Activated naive CD4-positive, alpha-beta T cell treated with anti-CD3 and anti-CD28 coated beads, Interleukin-2, amount 10 ng/mL, durations not matched to agents 7 days and 5 days (primary cell): Measurements from ENCODE around the gene NRG2.

Experiments used
- CTCF ChIA-PET: fragments of 350-600 bp; sonication (Branson Sonifier 250); formaldehyde crosslinking; loops from one replicate; lab custom pipeline; 2021; ENCODE audit warnings: antibody characterized with exemption; lab: Charles Lee
- DNase-seq: peaks from one replicate; pipeline ENCODE4 v3.0.0-alpha.2; 2020
- H3K27ac Mint-ChIP-seq: one replicate; pipeline ENCODE4 v1.8.0; 2021; ENCODE audit warnings: mild to moderate bottlenecking, moderate library complexity, mixed read lengths
- H3K27me3 Mint-ChIP-seq: one replicate; pipeline ENCODE4 v1.8.0; 2021; ENCODE audit warnings: mild to moderate bottlenecking, mixed read lengths
- H3K36me3 Mint-ChIP-seq: one replicate; pipeline ENCODE4 v1.8.0; 2021; ENCODE audit warnings: mixed read lengths
- H3K4me1 Mint-ChIP-seq: one replicate; pipeline ENCODE4 v1.8.0; 2021; ENCODE audit warnings: mixed read lengths
- H3K4me3 Mint-ChIP-seq: one replicate; pipeline ENCODE4 v1.8.0; 2021; ENCODE audit warnings: mild to moderate bottlenecking, moderate library complexity, mixed read lengths
- H3K9me3 Mint-ChIP-seq: one replicate; pipeline ENCODE4 v1.8.0; 2021; ENCODE audit warnings: mixed read lengths

Gene NRG2

DNA sequence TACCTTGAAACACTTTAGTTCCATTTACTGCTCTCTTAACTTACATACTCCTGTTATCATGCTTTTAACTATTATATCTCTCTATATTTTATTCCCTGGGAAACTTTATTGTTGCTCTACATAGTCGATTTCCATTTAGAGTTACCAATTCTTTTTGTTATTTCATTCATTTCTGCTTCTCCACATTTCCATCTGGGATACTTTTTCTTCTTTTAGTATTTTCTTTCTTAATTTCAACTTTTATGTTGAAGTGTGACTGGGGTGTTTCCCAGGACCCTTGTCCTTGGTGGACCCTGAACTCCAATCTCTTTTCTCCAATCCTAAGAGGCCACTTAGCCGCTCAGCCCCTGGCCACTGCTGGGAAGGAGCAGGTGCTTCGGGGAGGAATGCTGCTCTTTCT lies 211.5 kb downstream of the NRG2 start:
- Mint-ChIP-seq H3K4me1 (no peaks in the 10 kb centered on the region), H3K27me3 (peaks cover 42% of the 10 kb centered on the region), H3K27ac (no peak overlapping the region), H3K9me3 (no peaks in the 10 kb centered on the region), H3K36me3 (no peaks in the 10 kb centered on the region), H3K4me3 (no peak overlapping the region)
- no peak for DNase-seq
- CTCF ChIA-PET, result no interaction called here

DNA sequence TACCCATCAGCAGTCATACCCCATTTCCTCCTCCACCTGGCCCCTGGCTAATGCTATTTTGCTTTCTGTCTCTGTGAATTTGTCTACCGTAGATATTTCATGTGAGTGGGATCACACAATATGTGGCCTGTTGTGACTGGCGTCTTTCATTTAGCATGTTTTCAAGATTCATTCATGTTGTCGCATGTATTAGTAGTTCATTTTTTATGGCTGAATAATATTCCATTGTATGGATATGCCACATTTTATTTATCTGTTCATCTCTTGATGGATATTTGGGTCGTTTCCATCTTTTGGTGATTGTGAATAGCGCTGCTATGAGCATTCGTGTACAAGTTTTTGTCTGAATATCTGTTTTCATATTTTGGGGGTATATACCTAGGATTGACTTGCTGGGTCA lies 213.6 kb downstream of the NRG2 start:
- Mint-ChIP-seq H3K27ac (no peak overlapping the region), H3K4me1 (no peaks in the 10 kb centered on the region), H3K9me3 (no peaks in the 10 kb centered on the region), H3K36me3 (no peaks in the 10 kb centered on the region), H3K27me3 (peaks cover 46% of the 10 kb centered on the region), H3K4me3 (no peak overlapping the region)
- CTCF ChIA-PET, result no interaction called here
- no peak for DNase-seq

DNA sequence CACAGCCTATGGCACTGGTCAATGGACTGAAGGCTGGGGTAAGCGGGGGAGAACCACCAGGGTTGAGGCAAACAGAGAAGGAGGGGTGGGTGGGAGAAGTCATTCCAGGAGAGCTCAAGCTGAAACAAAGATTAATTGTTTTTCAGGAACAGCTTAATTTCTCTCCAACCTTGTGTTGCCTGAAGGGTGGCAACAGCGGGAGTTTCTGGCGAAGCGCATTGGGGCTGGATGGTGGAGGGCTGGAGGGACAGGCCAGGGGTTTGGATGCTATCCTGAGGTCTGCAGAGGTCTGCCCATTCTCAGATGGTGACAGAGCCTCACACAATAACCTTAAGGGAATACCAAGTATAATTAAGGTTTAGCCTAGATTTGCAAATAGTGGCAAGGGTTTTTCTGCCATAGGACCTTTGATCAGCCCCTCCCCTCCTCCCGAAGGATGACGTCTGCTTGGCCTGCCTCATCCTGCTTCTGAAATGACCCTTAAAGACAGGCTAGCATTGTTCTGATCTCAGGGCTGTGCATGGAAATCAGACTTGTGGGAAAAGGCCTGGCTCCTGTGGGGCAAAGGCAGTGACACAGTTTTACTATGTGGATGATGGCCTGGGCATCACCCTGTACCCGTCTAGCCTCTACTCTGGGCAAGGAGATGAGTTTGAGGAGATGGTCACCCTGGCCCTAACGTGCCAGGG lies 214.7 kb downstream of the NRG2 start:
- Mint-ChIP-seq H3K4me1 (no peaks in the 10 kb centered on the region), H3K27me3 (peaks cover 38% of the 10 kb centered on the region), H3K4me3 (no peak overlapping the region), H3K27ac (no peak overlapping the region), H3K9me3 (no peaks in the 10 kb centered on the region), H3K36me3 (no peaks in the 10 kb centered on the region)
- CTCF ChIA-PET, result no interaction called here
- DNase-seq, result no peak

DNA sequence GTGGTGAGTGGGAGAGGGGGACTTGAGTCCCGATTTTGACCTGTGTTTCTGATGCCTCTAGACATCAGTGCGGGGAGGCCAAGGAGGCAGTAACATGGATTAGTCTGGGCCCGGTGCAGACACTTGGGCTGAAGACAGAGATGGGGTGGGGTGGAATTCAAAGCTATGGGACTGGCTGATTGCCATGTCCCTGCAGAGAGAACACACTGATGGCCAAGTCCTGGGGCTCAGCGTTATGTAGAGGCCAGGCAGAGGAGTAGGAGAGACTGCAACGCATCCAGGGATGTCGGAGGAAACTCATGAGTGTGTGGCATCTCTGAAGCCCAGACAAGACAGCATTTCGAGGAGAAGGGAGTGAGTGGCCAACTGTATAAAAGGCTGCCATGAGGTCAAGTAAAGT lies 217.4 kb downstream of the NRG2 start:
- Mint-ChIP-seq H3K9me3 (no peaks in the 10 kb centered on the region), H3K4me1 (no peaks in the 10 kb centered on the region), H3K27me3 (peaks cover 21% of the 10 kb centered on the region), H3K36me3 (no peaks in the 10 kb centered on the region), H3K4me3 (no peak overlapping the region), H3K27ac (no peak overlapping the region)
- CTCF ChIA-PET, result interaction anchor here (0.8 to 1.2 kb wide), 3 partner anchors 13 to 60 kb away, joined by 3 read pairs; no protein-coding TSS in a partner anchor
- DNase-seq, result no peak

DNA sequence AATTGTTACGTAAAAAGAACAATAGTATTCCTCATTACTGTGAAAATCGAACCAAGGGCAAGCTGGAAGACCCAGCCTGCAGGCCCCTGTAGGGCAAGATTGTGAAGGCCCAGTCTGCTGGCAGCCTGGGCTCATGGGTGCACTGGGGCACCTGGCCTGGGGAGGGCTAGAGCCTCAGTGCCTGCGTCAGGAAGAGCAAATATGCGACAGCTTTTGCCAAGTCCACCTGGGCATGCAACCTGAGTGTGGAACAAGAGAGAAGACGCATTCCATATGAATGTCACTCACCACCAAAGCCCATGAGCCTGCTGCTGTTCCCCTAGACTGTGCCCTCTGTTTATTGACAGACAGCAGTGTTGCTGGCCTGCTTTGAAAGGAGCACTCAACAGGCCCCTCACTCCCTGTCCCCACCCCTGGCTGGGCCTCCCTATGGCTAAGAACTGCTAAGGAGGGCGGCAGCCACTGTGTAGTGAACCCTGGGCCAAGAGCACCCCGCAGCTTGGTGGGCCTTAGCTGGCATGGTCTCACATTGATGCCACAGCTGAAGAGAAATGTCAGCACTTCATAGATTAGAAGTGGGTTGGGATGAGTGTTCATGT lies 219.2 kb downstream of the NRG2 start:
- H3K4me1 Mint-ChIP-seq, result no peaks in the 10 kb centered on the region
- H3K27ac Mint-ChIP-seq, result no peak overlapping the region
- DNase-seq, result no peak
- H3K27me3 Mint-ChIP-seq, result peaks cover 26% of the 10 kb centered on the region
- H3K36me3 Mint-ChIP-seq, result no peaks in the 10 kb centered on the region
- CTCF ChIA-PET, result no interaction called here
- H3K9me3 Mint-ChIP-seq, result peaks cover 1% of the 10 kb centered on the region
- H3K4me3 Mint-ChIP-seq, result no peak overlapping the region

DNA sequence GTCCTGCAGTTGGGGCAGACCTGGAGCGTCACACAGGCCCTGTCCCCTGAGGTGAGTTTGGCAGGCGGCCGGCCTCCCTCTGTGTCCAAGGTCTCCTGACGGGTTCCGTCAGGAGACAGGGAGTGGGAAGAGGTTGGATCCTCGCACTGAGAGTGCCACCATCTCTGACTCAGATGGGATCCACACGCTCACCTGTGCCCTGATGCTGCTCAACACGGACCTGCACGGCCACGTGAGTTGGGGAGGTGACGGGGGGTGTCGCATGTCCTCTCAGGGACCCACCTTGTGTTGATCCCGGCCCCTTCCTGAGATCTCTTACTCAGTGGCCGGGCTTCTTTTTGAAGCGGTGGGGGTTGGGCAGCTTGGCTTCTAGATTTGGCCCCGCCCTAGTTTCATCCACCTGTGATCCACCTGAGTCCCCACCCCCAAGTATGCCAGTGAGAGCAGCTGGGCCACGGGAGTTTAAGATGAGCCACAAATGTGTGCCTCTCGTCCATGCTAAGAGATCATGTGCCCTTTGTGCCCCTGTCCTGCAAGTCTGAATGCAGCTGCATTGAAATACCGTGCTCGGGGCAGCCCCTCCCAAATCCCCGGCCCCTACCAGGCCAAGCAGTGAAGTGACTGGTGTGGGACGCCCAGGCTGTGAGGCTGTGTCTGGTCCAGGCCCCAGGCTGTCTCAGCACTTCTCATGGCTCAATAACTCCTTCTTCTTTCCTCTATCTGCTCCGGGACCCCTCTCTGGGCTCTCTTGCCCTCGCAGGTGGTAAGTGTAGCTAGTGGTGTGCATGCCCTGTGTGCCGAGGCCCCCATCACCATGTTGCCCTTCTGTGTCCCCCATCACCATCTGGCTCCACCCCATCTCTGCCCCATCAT lies 220.3 kb downstream of the NRG2 start:
- H3K4me3 Mint-ChIP-seq, result no peak overlapping the region
- H3K9me3 Mint-ChIP-seq, result peaks cover 5% of the 10 kb centered on the region
- peaks cover 26% of the 10 kb centered on the region for H3K27me3 Mint-ChIP-seq
- H3K27ac Mint-ChIP-seq, result no peak overlapping the region
- no peaks in the 10 kb centered on the region for H3K4me1 Mint-ChIP-seq
- CTCF ChIA-PET, result no interaction called here
- no peak for DNase-seq
- H3K36me3 Mint-ChIP-seq, result no peaks in the 10 kb centered on the region

DNA sequence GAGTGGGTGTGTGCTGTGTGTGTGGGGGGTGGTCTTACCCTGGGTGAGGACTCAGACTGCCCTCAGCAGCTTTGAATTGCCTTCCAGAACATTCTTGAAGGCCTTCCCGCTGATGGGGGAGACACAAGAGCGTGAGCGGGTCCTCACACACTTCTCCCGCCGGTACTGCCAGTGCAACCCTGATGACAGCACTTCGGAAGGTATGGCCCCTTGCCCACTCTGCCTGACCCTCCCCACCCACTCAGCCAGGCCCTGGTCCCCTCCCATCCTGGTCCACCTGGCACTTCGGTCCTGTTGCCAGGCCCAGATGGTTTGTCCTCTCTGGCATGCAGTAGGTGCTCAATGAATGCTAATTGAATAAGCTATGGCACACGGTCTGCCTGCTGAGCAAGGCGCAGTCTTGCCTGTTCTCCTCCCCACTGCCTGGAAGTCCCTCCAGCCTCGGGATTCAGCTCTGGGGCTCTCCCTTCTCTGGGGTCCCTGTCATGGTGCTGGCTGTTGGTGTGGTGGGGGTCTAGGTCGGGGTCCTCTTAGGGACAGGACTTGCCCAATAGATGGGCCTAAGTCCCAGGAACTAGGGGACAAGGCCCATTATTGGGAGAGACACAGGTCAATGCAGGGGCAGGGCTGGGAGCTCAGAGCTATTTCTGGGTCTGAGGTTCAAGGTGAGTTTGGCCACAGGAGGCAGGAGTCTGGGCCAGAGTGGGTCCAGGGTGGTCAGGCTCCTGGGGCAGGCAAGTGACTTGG lies 221.1 kb downstream of the NRG2 start:
- H3K4me1 Mint-ChIP-seq, result no peaks in the 10 kb centered on the region
- DNase-seq, result no peak
- H3K27me3 Mint-ChIP-seq, result peaks cover 28% of the 10 kb centered on the region
- H3K27ac Mint-ChIP-seq, result no peak overlapping the region
- H3K9me3 Mint-ChIP-seq, result peaks cover 5% of the 10 kb centered on the region
- H3K4me3 Mint-ChIP-seq, result no peak overlapping the region
- CTCF ChIA-PET, result no interaction called here
- no peaks in the 10 kb centered on the region for H3K36me3 Mint-ChIP-seq

DNA sequence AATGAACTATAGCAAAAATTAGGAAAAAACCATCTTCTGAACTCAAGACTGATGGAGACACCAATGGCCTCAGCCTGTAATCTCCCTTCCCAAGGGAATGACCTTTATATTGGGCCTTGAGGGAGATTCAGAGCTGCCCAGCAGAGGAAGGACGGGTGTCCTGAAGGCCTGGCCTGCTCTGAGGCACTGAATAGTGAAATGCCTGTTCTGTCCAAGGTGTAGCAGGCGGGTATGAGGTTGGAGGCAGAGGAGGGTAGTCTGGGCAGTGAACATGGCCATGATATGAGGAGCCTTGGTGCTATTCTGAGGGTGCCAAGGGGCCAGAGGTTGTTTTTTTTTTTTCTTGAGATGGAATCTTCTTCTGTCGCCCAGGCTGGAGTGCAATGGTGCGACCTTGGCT lies 222.5 kb downstream of the NRG2 start:
- CTCF ChIA-PET, result no interaction called here
- no peak overlapping the region for H3K27ac Mint-ChIP-seq
- no peak for DNase-seq
- H3K4me1 Mint-ChIP-seq, result no peaks in the 10 kb centered on the region
- H3K4me3 Mint-ChIP-seq, result no peak overlapping the region
- peaks cover 5% of the 10 kb centered on the region for H3K9me3 Mint-ChIP-seq
- H3K36me3 Mint-ChIP-seq, result no peaks in the 10 kb centered on the region
- peaks cover 22% of the 10 kb centered on the region for H3K27me3 Mint-ChIP-seq

DNA sequence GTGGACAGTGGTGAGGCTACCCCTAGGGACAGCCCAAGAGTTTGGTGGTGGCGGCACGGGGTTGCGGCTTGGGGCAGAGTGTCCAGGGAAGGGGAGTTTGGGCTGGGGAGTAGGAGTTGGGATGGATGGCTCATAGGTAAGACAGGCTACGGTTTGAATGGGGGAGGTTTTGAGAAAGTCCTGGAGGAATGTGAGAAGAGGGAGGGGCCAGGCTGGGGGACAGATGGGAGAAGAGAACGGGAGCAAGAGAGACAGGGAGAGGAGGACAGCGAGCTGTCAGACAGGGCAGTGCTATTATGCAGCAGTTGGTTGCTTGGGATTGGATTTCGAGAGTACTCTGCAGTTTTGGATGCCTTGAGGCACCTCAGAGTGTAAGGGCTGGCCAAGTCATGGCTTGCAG lies 223.0 kb downstream of the NRG2 start:
- no peaks in the 10 kb centered on the region for H3K36me3 Mint-ChIP-seq
- no peak overlapping the region for H3K4me3 Mint-ChIP-seq
- H3K27ac Mint-ChIP-seq, result no peak overlapping the region
- no peak for DNase-seq
- no peaks in the 10 kb centered on the region for H3K4me1 Mint-ChIP-seq
- peaks cover 5% of the 10 kb centered on the region for H3K9me3 Mint-ChIP-seq
- H3K27me3 Mint-ChIP-seq, result peaks cover 22% of the 10 kb centered on the region
- CTCF ChIA-PET, result no interaction called here

DNA sequence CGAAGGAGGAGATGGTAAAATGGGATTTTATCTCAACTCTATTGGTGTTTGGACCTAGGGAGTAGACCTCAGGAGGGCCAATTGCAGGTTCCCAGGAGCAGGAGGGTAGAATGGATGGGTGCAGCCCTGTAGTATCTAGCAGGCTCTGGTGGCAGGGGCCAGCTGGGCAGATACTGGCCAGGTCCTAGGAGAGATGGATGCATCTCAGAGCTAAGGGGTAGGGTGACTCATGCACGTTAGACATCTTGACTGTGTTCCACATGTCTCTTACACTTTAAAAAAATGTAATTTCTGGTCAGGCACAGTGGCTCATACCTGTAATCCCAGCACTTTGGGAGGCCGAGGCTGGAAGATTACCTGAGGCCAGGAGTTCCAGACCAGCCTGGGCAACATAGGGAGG lies 225.1 kb downstream of the NRG2 start:
- H3K27me3 Mint-ChIP-seq, result peaks cover 25% of the 10 kb centered on the region
- no peaks in the 10 kb centered on the region for H3K4me1 Mint-ChIP-seq
- no peak overlapping the region for H3K4me3 Mint-ChIP-seq
- H3K9me3 Mint-ChIP-seq, result peaks cover 5% of the 10 kb centered on the region
- DNase-seq, result no peak
- CTCF ChIA-PET, result no interaction called here
- H3K27ac Mint-ChIP-seq, result no peak overlapping the region
- no peaks in the 10 kb centered on the region for H3K36me3 Mint-ChIP-seq

DNA sequence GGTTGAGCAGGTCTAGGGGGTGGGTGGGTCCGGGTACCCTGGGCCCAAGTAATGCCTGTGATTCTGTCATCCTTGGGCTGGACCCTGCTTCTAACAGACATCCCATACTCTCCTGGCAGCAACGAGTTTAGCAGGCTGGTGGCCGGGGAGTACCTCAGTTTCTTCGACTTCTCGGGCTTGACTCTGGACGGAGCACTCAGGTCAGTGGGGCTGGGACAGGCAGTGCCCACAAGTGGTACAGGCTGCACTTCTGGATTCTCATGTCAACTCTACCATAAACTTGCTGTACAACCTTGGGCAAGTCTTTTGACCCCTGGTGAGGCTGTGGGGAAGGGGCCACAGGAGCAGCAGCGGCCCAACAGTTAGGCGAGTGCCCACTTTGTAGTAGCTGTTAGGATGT lies 225.7 kb downstream of the NRG2 start:
- Mint-ChIP-seq H3K27me3 (peaks cover 25% of the 10 kb centered on the region), H3K36me3 (no peaks in the 10 kb centered on the region), H3K4me1 (no peaks in the 10 kb centered on the region), H3K9me3 (peaks cover 5% of the 10 kb centered on the region), H3K4me3 (no peak overlapping the region), H3K27ac (no peak overlapping the region)
- DNase-seq, result no peak
- CTCF ChIA-PET, result no interaction called here

DNA sequence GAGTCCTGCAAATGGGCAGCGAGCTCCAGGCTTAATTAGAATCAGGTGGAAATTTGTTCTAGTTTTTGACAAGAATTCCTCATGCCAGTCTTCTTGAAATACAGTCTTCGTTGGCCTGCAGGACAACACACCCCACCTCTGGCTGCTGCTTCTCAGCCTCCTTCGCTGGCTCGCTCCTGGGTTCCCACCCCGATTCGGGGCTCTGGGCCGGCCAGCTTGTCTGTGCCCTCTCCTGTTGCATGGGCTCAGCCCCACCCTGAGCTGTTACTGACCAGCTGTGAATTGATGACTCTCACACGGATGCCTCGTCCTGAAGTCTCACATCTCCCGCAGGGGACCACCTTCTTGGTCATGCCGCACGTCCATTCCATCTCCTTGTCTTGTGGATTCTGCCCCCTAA lies 226.5 kb downstream of the NRG2 start:
- CTCF ChIA-PET, result no interaction called here
- peaks cover 5% of the 10 kb centered on the region for H3K9me3 Mint-ChIP-seq
- no peaks in the 10 kb centered on the region for H3K36me3 Mint-ChIP-seq
- H3K27ac Mint-ChIP-seq, result no peak overlapping the region
- no peaks in the 10 kb centered on the region for H3K4me1 Mint-ChIP-seq
- H3K27me3 Mint-ChIP-seq, result peaks cover 25% of the 10 kb centered on the region
- DNase-seq, result no peak
- H3K4me3 Mint-ChIP-seq, result no peak overlapping the region

DNA sequence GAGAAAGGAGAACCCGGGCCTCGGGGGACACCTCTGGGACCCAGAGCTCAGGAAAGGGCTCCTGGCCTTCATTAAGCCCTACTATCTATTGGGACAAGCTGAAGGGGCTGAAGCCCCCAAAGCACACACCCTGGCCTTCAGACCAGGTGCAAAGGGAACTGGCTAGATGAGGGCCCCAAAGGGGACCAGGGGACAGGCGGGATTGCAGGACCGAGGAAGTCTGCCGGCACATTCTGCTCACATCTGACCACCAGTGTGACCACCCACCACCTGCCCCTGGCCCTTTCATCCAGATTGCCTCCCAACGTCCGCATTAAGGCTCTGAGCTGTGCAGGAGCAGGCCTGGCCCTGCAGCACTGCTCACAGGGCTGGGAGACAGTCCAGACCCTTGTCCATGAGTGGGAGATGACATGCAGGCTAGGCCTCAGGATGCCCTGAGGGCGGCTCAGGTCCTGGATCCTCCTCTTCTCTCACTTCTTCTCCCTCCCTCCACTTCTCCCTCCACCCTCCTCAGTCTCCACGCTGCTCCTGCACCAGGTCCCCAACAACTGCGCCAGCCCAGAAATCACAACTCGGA lies 228.3 kb downstream of the NRG2 start:
- H3K4me3 Mint-ChIP-seq, result no peak overlapping the region
- no peak overlapping the region for H3K27ac Mint-ChIP-seq
- no peaks in the 10 kb centered on the region for H3K36me3 Mint-ChIP-seq
- peaks cover 5% of the 10 kb centered on the region for H3K9me3 Mint-ChIP-seq
- H3K4me1 Mint-ChIP-seq, result no peaks in the 10 kb centered on the region
- CTCF ChIA-PET, result no interaction called here
- H3K27me3 Mint-ChIP-seq, result peaks cover 16% of the 10 kb centered on the region
- DNase-seq, result no peak

DNA sequence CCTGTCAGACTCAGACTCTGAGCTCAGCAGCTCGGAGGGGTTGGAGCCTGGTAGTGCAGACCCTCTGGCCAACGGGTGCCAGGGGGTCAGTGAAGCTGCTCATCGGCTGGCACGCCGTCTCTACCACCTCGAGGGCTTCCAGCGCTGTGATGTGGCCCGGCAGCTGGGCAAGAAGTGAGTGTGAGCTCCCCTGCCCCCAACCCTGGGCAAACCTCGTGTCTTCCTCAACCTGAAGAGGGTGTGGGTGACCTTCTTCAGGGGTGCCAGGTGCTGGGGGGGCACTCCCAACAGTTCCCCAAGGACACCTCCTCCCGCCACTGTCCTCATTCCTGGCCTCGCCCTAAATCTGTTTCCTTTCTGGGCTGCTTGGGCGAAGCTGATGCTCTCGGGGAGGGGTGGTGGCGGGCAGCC lies 228.9 kb downstream of the NRG2 start:
- H3K36me3 Mint-ChIP-seq, result no peaks in the 10 kb centered on the region
- H3K4me1 Mint-ChIP-seq, result no peaks in the 10 kb centered on the region
- peaks cover 5% of the 10 kb centered on the region for H3K9me3 Mint-ChIP-seq
- no peak overlapping the region for H3K4me3 Mint-ChIP-seq
- no peak for DNase-seq
- H3K27me3 Mint-ChIP-seq, result peaks cover 12% of the 10 kb centered on the region
- CTCF ChIA-PET, result no interaction called here
- H3K27ac Mint-ChIP-seq, result no peak overlapping the region
